GM12865 (cell line): Measurements from ENCODE around the gene PRKCH.

Experiments used
- DNase-seq: peaks from one replicate; pipeline ENCODE4 v3.0.0; 2010; ENCODE audit warnings: low read depth
- H3K4me3 ChIP-seq: 2 replicates; pipeline ENCODE4 v1.5.1; 2011; ENCODE audit warnings: mild to moderate bottlenecking, low read depth, low read length, control low read depth
- CTCF ChIP-seq: IDR thresholded peaks from 2 replicates; pipeline ENCODE4 v1.5.1; 2011; ENCODE audit warnings: low read length, control low read depth, low read depth, inconsistent platforms; ENCODE audit not compliant: insufficient read depth; ENCODE audit errors: missing control alignments

PRKCH gene

GRCh38 chr14:61470961-61471293 lies 149.5 kb downstream of the PRKCH start:
- TF ChIP-seq CTCF, result no peak
- DNase-seq, result no peak
- H3K4me3 ChIP-seq, result no peak overlapping the region

- DNase-seq, result no peak
- peak overlapping the region; percentile 55 for H3K4me3 ChIP-seq
- no peak for TF ChIP-seq CTCF
These were observed 150.1 kb downstream of the PRKCH start for GRCh38 chr14:61471297-61472005.

- H3K4me3 ChIP-seq, result peak overlapping the region; percentile 55
- DNase-seq, result peak; percentile 39
- no peak for TF ChIP-seq CTCF
These were observed 150.8 kb downstream of the PRKCH start for GRCh38 chr14:61472011-61472672.

- DNase-seq, result peak; percentile 68
- no peak overlapping the region for H3K4me3 ChIP-seq
- no peak for TF ChIP-seq CTCF
These were observed 151.5 kb downstream of the PRKCH start for GRCh38 chr14:61472801-61473376.

GRCh38 chr14:61474015-61474414 lies 152.6 kb downstream of the PRKCH start:
- no peak for TF ChIP-seq CTCF
- no peak for DNase-seq
- H3K4me3 ChIP-seq, result no peak overlapping the region

GRCh38 chr14:61474701-61475100 lies 153.3 kb downstream of the PRKCH start:
- no peak overlapping the region for H3K4me3 ChIP-seq
- no peak for TF ChIP-seq CTCF
- no peak for DNase-seq
